Measurements from ENCODE around the gene KCTD16.

KCTD16 gene

DNA sequence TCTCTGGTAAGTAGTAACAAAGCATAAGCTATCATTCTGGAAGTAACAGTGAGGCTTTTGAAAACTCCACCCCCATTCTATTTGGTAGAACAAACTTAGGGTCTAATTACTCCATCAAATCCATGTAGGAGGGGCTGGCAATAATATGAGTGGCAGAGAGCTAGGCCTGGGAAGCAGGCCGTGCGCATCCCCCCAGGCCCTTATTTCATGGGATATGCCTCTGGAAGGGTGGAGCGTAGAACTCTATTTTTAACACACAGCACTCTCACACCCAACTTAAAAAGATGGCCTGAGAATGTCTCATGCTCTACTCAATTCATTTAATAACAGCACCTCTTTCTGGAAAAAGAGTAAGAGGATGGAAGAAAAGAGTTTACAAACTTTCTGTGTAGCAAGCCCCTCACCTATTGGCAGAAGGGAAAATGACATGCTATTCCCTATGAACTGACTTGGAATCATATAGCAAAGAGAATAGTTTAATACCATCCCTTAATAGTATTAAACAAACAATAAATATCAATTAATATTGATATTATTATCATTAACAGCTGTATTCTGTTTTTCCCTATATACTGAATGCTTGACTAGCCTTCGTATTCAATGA lies 233.2 kb downstream of the KCTD16 start:
- no peak for DNase-seq (ENCODE audit: low read depth in 3 of 3)

DNA sequence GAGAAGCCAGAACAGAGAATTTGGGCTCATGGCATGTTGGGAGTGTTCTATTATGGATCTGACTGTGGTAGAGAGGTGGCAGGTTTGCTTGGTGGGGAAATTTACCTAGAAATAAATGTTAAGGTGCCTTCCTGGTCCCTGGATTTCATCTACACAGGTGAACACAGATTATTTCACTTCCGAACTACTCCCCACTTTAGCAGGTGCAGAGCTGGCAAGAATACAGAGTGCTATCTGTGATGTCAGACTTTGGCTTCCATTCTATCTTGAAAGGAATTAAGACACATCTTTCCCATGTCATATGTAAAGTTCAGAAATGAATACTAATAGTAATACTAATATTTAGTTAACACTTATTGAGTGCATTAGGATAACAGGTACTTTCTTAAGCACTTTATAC lies 234.0 kb downstream of the KCTD16 start:
- DNase-seq (ENCODE audit: low read depth in 3 of 3): no peak

DNA sequence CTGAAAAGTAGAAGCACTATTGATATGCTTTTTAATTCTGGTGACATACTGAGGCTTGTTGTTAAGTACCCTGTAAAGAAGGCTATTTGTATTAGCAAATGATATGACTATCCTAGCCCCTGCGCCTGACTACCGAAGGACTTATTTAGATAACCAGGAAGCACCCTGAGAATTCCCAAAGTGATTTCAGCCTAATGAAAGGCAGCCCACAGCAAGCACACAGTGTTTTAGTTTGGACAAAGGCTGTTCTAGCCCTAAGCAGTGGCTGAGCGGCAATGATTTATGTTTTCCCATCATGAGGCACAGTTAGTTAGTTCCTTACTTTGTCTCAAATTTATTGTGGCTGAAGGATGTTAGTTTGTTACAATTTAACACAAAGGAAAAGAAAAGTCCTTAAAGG lies 235.3 kb downstream of the KCTD16 start:
- no peak for DNase-seq (ENCODE audit: low read depth in 3 of 3)

DNA sequence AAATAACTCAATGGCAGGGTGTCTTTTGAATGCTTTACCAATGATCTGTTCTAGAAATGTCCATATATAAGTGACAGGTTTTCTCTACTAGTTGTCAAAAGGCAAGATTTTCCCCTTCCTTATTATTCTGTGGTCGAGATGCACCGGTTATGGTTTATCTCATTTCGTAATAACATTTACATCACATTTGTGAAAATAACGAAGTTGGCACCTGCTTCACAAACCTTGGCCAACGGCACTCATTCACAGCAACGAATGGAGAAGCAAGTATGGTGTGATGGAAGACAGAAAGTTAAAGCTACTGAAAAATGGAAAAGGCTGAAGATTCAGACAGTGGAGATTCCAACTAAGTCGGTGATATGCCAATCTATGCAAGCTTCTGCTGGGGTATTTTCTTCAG lies 235.8 kb downstream of the KCTD16 start:
- no peak for DNase-seq (ENCODE audit: low read depth in 3 of 3)

DNA sequence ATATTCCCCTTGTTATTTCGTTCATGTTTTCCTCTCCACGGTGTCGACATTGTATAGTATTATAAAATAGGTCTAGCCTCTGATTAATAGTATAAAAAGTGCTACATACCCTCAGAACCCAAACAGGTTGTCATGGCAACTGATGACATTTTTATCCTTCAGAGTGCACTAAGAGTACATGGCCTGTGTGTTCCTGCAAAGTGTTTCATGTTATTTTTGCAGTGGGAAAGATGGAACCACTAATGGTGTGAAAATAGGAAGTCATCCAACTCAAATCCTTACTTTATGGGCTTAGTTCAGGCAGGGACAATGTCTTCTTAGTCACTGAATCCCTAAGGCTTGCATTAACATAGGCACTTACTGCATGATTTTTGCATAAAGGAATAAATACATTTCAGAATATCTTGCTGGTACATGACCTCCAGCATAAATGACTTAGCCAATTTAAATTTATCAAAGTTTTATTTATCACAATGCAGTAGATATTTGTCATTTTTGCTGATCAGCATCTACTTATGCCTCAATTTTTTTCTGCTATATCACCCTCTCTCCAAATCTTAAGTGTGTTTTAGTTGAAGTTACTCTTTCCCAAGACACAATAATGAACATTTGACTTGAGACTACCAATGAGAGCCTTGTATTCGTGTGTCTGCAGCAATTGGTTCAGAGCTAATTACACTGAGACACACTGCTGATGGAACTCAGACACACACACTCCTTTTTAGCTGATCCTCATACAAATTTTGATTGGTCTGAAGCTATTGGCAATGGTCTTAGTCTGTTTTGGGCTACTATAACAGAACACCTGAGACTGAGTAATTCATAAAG lies 243.7 kb downstream of the KCTD16 start:
- no peak for DNase-seq (ENCODE audit: low read depth in 3 of 3)

DNA sequence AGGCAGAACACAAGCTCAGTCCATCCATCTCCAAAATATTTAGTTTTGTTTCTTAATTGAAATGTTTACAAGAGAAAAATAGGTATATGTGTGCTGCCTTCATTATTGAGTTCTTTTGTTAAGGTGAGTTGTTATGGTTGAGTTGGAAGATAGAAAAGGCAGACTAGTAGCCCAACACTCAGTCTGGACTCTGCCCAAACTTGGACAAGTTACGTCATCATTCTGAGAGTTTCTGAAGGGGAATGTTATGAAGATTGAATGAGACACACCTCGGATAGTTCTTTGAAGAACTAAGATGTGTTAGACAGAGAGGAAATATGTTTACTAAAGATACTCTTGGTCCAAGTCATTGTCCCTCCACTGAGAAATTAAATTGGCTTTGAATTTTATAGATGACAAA lies 245.5 kb downstream of the KCTD16 start:
- no peak for DNase-seq (ENCODE audit: low read depth in 3 of 3)

DNA sequence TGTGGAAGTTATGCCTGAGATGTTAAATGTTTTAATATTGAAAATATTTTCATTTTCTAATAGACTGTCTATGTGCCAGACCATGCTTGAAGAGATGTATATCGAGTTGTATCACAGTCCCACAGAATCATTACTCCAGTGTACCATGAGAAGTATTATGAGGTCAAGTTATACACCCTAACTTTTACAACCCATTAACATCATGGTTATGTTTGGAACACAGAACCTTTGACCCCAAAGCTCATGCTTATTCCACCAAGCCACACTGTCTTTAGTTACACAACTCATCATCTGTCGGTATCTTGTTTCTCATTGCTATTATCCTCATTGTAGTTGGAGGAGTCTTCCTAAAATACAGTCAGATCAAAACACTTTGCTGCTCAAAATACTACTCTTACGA lies 248.0 kb downstream of the KCTD16 start:
- no peak for DNase-seq (ENCODE audit: low read depth in 3 of 3)

DNA sequence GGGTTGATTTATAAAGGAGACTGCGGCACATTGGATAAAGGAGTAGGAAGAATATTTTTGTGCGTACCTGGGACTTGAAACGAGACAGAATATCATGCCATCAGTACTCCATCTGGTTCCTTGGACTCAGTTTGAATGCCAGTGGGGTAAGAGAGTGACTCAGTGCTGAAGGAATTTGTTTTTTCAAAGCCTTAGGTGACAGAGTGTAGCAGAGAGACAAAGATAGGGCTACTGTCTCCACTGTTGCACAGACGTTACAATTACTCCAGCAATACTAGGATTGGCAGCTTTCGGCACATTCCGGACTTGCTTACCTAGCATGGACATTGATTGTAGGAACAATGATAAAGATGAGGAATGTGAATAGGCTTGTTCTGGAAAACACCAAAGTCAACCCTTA lies 250.7 kb downstream of the KCTD16 start:
- DNase-seq (ENCODE audit: low read depth in 3 of 3): no peak

DNA sequence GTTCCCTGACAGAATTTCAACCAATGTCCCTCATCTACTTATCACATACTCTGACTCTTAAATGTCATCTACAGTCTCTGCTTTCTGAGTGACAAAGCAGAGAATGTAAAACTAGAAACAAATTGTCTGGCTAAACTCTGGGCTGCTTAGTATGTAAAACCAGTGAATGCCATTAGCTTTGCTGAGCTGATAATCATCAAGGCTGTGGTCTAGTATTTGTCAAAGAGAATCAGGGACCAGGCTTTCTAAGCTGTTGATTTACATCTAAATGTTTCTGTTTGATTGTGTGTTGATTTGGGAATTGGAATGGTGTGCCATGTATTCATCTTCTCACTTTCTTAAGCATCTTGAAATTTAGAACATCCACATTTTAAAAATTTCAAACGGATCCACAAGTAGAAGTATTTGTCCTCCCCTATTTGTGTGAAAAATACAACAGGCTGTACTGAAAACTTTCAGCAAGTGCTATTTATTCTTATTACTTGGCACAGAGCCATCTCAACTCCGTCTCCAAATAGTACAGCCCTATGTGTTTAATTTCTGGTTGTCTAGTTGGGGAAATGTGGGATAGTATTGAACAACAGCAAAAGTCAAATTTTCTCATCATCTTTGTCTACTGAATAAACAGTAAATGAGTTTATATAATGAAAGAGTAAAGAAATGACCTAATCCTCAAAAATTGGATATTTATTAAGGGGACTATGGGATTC lies 251.5 kb downstream of the KCTD16 start:
- DNase-seq (ENCODE audit: low read depth in 3 of 3): no peak

DNA sequence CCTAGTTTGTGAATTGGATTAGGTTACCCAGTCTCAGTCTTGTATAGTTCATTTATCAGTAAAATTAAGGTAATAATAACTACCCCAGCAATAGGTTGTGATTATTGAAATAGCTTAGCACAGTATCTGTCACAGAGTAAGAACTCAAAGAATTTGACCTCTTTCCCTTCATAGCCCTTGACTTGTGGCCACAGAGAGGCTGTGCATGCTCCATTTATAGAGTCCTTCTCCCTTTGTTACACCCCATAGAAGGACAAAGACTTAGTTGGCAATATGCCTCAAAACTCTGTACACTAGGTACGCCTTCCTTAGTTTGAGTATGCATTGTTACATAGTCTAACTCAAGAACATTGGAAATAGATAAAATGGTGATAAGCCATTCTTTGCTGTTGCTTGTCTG lies 257.2 kb downstream of the KCTD16 start:
- DNase-seq (ENCODE audit: low read depth in 3 of 3): no peak

DNA sequence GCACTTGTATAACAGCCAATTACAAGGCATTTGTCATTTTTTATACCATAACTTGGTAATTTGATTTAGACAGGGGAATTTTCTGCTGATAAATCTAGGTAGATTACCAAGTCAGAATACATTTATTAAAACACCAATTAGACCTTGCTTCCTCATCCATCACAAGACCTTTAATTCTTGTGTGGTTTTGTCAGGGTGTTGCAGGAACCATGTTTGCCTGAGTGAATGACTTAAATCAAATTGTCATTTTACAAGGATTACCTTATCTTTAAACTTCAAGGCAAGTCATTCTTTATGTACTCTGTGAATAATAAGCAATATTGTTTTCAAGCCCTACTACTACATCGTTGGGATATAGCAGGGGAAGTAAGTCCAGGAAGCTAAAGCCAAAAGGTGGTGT lies 257.7 kb downstream of the KCTD16 start:
- DNase-seq (ENCODE audit: low read depth in 3 of 3): no peak

DNA sequence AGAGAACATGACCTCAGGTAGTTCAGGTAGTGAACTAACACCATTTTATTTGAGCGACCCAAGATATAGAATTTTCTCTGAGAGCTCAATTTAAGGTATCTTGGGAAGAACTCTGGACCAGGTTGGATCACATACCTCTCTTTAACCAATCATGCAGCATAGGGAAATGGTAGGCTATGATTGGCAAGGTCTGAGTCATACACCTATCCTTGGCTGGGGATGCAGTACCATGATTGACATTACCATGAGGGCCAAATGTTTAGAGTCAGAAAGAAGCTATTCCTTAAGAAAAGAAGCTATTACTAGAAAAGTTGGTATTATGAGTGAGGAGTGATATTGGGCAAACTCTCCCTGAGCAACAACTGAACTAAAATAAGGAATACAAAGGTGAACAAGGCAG lies 258.7 kb downstream of the KCTD16 start:
- DNase-seq (ENCODE audit: low read depth in 3 of 3): no peak

DNA sequence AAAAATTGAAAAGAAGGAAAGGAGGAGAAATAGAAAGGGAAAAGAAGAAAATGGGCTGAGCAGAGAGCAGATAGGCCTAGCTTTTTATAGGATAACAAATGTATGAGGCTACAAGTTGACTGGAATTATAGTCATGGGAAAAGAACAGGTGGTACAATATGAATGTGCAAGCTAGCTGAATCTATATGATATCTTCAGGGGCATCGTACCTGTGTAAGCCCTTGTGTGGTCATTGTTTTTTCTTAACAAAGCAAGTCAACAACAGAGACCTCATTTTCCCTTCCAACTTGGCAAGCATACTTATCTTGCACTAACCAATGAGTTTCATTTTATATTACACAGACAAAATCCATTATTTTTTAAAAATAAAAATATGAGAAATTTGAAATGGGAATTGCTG lies 259.2 kb downstream of the KCTD16 start:
- no peak for DNase-seq (ENCODE audit: low read depth in 3 of 3)

DNA sequence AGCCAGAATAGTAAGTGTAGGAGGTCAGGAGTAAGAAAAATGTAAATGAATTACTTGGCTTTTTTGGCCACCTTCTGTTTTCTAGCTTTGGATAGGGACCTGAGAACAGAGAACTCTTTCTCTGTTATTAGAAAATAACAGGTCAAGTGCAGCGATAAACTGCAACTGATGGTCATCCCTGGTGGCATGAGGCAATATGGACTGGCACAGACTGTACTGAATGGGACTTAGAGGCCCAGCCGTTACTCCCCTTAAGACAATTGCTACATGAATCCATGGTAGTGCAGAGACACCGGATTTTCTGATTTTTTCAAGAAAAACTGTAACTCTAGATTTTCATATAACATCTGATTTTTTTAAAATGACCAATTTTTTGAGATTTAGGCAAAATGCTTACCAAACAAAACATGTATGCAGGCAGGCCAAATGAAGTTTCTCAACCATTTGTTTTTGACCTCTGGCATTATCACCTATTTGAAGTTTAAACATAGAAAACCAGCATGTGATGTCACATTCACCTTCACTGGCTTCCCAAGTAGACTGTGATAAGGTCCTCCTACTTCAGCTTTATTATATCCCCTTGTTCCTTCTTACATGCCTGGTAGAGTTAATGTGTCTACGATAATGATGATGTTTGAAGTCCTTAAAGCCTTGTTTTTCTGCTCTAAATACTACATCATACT lies 262.6 kb downstream of the KCTD16 start:
- DNase-seq (ENCODE audit: low read depth in 3 of 3): no peak

DNA sequence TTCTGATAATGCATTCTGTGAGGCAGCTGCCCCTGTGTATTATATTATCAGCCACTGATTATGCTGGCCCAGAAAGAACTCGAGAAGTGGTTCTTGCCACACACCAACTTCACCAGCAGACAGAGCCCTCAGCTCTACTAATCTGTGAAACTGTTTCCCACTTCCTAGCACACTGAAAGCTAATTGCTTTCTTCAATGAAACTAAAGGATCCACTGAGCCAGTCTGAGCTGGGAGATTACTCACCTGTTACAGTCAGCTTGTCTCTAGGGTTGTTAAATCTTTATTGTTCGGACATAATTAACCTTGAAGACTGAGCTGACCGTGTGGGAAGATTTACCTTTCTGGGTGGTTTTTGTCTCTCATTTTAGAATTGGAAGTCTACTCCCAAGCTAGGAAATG lies 263.2 kb downstream of the KCTD16 start:
- no peak for DNase-seq (ENCODE audit: low read depth in 3 of 3)

DNA sequence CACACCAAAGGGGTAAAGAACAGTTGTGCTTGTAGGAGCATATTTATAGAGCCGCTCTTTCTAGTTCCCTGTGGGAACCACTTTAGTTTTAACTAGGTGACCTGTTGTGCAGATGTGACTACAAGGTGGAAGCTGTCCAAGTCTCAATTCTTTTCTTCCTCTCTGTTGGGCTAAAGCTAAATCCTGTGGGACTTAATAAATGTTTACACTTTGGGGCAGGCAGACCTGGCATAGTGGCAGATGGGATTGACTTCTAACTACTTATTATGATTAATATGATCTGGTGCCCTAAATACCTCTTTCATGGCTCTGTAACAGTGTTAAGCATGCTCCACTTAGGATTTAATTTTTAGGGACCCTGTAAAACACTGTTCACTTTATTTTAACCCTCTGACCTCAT lies 265.3 kb downstream of the KCTD16 start:
- DNase-seq (ENCODE audit: low read depth in 3 of 3): no peak

DNA sequence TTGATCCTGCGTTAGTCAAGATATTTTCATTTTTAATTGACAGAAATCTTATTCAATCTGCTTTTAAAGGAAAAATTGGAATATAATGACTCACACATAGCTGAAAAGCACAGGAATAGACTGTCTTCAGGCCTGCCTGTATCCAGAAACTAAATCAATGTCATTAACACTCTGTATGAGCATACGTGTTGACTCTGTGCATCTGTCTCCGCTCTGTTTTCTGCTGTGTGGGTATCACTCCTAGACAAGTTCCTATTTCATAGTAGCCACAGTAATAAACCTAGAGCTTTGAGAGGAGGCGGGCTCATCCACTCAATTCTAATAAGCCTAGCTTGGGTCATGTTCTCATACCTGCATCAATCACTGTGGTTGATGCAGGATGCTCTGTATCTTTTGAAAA lies 267.6 kb downstream of the KCTD16 start:
- no peak for DNase-seq (ENCODE audit: low read depth in 3 of 3)

DNA sequence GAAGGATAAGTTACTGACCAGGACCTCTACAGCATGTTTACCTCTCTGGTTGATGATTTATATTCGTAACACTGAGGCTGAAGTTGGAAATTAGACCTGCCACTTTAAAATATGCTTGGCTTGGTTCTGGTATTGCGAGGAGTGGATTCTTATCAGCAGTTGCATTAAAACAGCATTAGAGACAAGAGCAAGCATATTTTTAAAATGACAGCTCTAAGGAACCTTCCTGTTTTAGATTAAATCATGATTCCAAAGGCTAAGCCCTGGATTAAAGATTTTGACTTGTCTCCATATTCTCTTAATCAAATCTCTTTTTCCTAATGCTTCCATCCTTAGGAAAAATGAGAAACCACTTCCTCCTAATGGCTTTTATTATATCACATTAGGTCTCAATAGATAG lies 277.8 kb downstream of the KCTD16 start:
- no peak for DNase-seq (ENCODE audit: low read depth in 3 of 3)

DNA sequence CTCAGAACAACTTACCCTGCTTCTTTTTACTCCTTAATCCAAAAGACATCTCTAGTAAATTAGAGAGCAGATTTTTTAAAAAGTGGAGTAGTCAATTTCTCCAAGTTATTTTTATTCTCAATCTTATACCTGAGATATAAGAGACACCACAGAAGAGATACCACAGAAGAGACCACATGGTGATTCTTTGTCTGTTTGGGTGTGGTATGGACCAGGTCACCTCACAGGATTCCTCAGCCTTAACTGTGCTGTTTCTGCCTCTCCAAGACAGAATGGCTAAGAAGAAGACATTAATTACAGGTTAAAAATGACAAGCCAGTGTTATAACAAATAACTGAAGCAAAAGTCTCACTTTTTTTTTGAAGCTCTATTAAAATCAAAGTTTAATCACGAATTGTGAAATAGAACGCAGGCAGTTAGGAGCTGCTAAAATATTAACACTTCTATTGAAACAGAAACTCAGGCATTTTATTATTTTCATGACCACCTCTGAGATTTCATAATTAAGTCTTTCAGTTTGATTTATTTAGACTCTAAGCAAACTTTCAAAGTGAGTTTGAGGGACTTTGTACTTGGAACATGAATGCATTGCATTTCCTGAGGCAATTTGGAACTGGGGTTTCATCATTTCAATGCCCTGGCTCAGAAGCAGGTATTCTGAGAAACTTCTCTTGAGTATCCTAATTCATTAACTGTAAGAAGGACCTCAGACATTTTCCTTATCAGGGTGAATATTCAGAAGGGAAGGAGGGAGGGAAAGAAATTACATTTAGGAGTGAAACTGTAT lies 280.7 kb downstream of the KCTD16 start:
- no peak for DNase-seq (ENCODE audit: low read depth in 3 of 3)

DNA sequence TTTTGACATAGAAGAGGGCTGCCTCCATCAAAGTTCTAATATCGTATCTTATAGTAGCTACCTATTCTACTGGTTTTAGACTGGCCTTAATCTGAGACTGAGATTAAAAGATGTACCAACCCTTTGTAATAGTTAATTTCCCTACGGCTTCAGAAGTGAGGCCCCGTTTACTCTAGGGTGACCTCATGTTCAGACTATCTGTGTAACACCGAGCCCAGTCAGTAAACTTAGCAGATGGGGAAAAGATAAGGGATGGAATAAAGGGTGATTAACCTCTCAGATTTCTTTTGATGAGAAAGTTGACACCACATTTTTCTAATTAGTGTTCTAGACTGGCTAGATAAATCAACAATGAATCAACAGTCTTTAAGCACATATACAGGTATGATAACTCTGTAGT lies 283.1 kb downstream of the KCTD16 start:
- DNase-seq (ENCODE audit: low read depth in 3 of 3): no peak

DNA sequence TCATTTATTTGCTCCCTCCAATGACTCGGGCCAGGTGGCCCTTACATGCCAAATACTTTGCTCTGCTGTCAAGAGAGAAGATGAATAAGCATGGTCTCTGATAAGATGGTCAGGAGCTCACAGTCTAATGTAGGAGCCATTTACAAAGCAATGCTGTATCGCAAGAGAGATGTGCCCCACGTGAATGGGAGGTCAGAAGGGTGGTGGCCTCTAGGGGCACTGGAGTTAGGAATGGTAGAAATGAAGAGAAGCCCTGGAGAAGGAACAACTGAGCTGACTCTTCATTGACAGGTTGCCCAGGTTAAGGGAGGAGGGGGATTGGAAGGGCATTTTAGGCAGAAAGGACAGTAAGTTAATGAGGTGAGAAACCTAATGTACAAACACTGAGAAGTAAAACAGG lies 286.5 kb downstream of the KCTD16 start:
- DNase-seq (ENCODE audit: low read depth in 3 of 3): no peak

DNA sequence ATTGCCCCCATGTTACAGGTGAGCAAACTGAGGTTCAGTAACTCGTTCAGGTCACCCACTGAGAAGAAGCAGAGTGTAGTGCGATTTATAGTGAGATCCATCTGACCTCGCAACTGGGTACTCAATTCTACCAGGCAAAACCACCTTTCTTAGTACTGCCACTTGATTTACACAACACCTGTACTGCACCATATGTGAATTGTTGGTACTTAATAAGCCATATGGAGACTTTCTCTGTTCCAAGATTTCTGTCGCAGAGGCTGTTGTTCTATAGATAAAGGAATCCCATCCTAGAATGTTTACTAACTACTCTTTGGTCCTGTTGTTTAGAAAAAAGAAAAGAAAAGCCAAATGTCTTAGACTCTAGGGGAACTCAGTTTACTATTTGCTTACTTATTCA lies 287.5 kb downstream of the KCTD16 start:
- no peak for DNase-seq (ENCODE audit: low read depth in 3 of 3)

Measured in stimulated activated CD4-positive, alpha-beta T cell treated with anti-CD3 and anti-CD28 coated beads, TNF-alpha, amount 100 ng/mL, for 48 hours (primary cell).